LNCaP clone FGC (cell line): ENCODE data around the gene APRT.
A peak's percentile ranks its signal among the peaks of the same experiment; 100 is the strongest.

Source experiments
- DNase-seq: peaks from one replicate; pipeline ENCODE4 v3.0.0-alpha.2; 2011; ENCODE audit warnings: low read depth
- H3K4me3 ChIP-seq: 2 replicates; pipeline ENCODE4 v1.5.1; 2011; ENCODE audit warnings: mild to moderate bottlenecking, low read depth, low read length, control low read depth
- TF ChIP-seq, protein P1 (sequence below): IDR thresholded peaks from 2 replicates; pipeline ENCODE4 v1.5.1; 2012; ENCODE audit warnings: mild to moderate bottlenecking; ENCODE audit not compliant: control insufficient read depth, insufficient read depth; ENCODE audit errors: extremely low read depth

Gene APRT

DNA sequence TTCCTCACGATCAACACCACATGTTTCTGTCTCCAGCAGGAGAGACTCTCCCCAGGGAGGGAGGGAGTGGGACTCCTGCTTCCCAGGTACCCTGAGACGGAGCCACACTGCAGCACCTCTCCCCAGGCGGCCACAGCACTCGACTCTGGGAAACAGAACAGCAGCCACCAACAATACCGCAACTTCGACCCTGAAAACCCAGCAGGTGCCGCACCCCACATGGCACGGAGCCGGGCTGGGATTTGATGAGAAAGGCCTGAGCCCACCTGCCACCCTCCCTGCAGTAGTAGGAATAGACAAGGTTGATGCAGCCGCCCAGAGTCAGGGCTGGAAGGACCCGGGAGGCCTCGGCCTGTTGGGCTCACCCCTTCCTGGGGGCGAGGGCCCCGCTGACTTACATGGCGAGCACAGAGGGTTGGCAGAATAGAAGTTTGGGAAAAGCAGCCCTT lies 30.6 kb upstream of the APRT start:
- no peak for DNase-seq
- TF ChIP-seq, protein P1, sequence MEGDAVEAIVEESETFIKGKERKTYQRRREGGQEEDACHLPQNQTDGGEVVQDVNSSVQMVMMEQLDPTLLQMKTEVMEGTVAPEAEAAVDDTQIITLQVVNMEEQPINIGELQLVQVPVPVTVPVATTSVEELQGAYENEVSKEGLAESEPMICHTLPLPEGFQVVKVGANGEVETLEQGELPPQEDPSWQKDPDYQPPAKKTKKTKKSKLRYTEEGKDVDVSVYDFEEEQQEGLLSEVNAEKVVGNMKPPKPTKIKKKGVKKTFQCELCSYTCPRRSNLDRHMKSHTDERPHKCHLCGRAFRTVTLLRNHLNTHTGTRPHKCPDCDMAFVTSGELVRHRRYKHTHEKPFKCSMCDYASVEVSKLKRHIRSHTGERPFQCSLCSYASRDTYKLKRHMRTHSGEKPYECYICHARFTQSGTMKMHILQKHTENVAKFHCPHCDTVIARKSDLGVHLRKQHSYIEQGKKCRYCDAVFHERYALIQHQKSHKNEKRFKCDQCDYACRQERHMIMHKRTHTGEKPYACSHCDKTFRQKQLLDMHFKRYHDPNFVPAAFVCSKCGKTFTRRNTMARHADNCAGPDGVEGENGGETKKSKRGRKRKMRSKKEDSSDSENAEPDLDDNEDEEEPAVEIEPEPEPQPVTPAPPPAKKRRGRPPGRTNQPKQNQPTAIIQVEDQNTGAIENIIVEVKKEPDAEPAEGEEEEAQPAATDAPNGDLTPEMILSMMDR: no peak
- H3K4me3 ChIP-seq: no peak overlapping the region

DNA sequence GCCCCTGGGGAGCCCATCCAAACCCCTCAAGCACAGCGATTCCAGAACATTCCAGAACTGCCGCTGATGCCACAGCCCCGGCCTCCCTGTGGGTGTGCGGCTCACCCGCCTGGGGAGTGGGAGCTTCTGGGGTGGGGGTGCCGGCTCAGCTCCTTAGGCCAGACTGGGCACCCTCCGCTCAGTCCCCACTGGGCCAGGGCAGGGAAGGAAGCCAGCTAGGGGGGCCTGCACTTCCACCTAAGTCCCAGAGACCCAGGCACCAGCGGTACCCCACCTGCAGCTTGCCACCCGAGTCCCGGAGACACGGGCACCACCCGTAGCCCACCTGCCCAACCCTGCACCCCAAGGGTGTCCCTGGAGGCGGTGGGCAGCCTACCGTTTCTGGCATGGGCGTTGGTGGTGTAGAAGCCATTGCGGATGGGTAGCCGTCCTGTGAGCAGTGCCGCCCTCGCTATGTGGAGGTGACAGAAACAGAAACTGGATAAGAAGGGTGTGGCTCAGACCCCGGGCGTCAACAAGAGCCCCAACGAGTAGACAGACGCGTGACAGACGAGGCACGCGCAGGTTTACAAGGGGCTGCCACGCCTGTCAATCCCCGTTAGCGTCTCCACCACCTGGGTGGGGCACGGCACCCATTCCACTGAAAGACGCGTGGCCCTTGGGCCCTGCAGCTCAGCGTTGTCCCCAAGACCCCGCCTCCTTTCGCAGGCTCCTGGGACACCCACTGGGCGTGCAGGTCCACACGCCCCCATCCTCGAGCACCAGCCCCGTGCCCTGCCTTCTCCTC lies 30.0 kb upstream of the APRT start:
- H3K4me3 ChIP-seq: no peak overlapping the region
- TF ChIP-seq, protein P1: no peak
- no peak for DNase-seq

DNA sequence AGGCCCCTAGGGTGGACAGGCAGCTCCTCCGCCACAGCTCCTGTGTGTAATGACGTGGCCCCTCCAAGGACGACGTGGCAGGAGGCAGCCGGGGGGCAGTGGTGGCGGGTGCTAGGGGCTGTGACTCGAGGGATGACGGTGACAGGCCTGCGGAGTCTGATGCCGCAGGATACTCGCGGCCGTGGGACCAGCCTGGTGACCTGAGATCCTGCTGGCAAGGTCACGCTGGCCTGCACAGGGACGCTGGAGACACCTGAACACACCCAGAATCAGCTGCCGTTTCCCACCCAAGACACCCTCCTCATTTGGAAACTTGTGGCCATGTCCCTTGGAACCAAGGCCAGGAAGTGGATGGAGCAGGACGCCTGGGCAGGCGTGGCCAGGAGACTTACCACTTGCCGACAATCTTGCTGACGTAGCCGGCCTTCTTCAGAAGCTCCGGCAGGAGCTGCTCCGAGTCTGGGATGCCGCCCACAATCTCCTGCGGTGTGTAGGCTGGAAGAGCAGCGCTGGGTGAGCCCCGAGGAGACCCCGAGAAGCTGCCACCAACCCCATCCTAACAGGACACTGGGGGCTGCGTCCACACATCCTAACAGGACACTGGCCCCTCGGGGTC lies 29.0 kb upstream of the APRT start:
- DNase-seq: no peak
- TF ChIP-seq, protein P1: no peak
- H3K4me3 ChIP-seq: no peak overlapping the region

DNA sequence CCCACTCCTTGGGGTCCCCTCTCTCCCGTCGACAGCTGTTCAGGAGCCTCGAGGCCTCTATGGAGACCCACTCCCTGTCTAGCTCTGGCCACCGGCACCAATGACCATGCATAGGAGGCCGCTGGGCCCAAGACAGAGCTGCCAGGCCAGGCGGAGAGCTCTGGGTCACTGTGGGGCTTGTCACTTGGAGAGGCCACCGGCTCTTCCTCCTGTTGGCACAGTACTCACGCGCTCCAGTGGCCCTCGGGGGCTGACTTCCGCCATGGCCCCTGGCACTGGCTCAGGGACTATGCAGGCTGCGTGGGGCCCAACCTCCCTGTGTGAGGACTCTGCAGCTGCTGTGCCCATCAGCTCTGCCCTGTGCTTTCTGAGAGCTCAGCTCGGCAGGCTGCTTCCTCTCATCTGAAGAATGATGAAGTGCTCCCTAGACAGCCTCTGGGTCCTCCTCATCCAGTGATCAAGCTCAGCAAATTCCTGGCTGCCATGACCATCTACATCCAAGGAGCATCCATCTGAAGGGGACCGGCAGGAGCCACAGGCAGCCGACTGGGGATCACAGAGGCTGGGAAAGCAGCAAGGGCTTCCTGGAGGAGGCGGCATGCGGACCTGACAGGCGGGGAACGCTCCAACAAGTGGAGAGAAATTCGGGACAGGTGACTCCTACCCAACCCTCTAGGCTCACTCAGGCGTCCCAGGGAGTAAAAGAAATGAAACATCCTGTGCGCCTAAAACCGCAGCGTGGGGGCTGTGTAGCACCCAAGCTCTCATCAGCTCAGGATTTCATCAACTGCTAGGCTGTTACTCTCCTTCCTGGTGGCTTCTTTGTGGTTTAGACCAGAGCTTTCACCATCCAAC lies 28.2 kb upstream of the APRT start:
- TF ChIP-seq, protein P1: no peak
- DNase-seq: no peak
- no peak overlapping the region for H3K4me3 ChIP-seq

DNA sequence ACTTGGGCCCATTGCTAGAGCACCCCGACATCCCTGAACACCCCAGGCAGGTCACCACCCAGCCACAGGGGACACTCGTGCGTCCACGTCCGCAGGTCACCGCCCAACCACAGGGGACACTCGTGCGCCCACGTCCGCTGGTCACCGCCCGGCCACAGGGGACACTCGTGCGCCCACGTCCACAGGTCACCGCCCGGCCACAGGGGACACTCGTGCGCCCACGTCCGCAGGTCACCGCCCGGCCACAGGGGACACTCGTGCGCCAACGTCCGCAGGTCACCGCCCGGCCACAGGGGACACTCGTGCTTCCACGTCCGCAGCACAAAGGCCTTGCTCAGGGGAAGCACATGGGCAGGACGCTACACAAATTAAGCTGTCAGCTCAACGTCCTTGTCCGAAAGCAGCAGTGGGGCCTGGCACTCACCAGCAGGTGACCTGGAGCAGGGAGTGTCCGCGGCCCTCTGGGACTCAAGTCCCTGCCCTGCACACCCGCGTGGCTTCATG lies 27.4 kb upstream of the APRT start:
- DNase-seq: no peak
- H3K4me3 ChIP-seq: no peak overlapping the region
- TF ChIP-seq, protein P1: peak; percentile 39

DNA sequence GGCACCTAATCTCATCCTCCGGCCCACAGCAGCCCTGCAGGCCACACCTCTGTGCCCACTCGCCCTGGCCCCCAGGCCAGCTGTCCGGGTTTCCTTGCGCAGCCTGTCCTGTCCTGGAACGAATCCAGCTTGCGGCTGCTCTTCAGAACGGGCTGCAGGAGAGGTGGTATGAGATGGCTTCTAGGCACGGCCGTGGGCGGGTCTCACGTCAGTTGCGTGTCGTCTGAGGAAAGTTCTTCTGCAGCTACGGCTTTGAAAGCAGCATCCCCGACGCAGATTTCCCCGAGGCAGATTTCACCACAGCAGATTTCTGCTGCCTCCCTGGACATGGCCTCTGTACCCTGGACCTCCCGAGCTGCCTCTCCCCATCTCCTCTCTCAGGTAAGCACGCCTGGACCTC lies 26.8 kb upstream of the APRT start:
- no peak for DNase-seq
- H3K4me3 ChIP-seq: no peak overlapping the region
- TF ChIP-seq, protein P1: no peak
